Mucosa of descending colon (tissue), 3 donors: Measurements from ENCODE around the gene ALDH1L2. TPM values are rescaled to one million over a fixed set of nuclear protein-coding genes. Genes with fewer than 3 reads are reported as not detected.

Source experiments
- ATAC-seq: fragments of 200-7000 bp; cut with Tn5 transposase; one replicate; pipeline ENCODE4 v1.9.1; 2020; ENCODE audit warnings: mild to moderate bottlenecking, moderate library complexity
- DNase-seq, 3 donors: peaks; one replicate each; pipeline ENCODE4 v3.0.0-alpha.2; 2020
- H3K36me3 ChIP-seq: fragments of 200-600 bp; one replicate; pipeline ENCODE4 v1.8.0; 2021; ENCODE audit warnings: low read depth, mild to moderate bottlenecking
- H3K4me1 ChIP-seq: fragments of 200-600 bp; one replicate; pipeline ENCODE4 v1.8.0; 2021; ENCODE audit warnings: low read depth, mild to moderate bottlenecking
- H3K4me3 ChIP-seq: fragments of 200-600 bp; one replicate; pipeline ENCODE4 v1.8.0; 2021; ENCODE audit warnings: mild to moderate bottlenecking
- H3K9me3 ChIP-seq: fragments of 200-600 bp; one replicate; pipeline ENCODE4 v1.8.0; 2021; ENCODE audit warnings: mild to moderate bottlenecking
- CTCF ChIP-seq: fragments of 200-600 bp; IDR thresholded peaks from one replicate; pipeline ENCODE4 v1.8.0; 2022; ENCODE audit warnings: antibody characterized with exemption, mild to moderate bottlenecking
- intact Hi-C, 2 donors: fragments of 100-400 bp; cut with DNase I in 1 of 2; cut with micrococcal nuclease in 1 of 2; formaldehyde crosslinking; loops; one replicate each; pipeline versions ENCODE4 v1.11.0 to v1.11.1; 2022; cut with DNase I, micrococcal nuclease
- total RNA-seq, 3 donors: library from RNA; stranded (reverse); fragmentation: NEBNext Ultra II Directional in 2 of 3; extraction: Animal tissue kit (Norgen Biotek cat#: 25700) in 2 of 3; gene quantifications; one replicate each; pipeline versions ENCODE4 v1.2.1 to v1.2.4, GENCODE V29; 2021 to 2023
- donor health status: DM: no; HTN: no; CAD: no; lungs with moderate emphysema.
- donor health status: DM: no; HTN: no; CAD: no.
- donor health status: DM: no; HTN: yes; CAD: no.

ALDH1L2 gene
- total RNA-seq, 3 donors from 2014 or later, result 1.4 to 5.0 (median 4.3) TPM

- Histone ChIP-seq H3K4me3 (no peak overlapping the region), H3K36me3 (no peaks in the 10 kb centered on the region), H3K9me3 (no peaks in the 10 kb centered on the region), H3K4me1 (no peaks in the 10 kb centered on the region)
- no peak for TF ChIP-seq CTCF
- ATAC-seq (no peak), DNase-seq (no peak)
- intact Hi-C loops, result loop anchor here in 1 of 2 donors (10.0 kb wide), 1 partner anchor 163 kb away; no protein-coding TSS in a partner anchor
Measured at GRCh38 chr12:105047308-105047707, 37.0 kb downstream of the ALDH1L2 start.

GRCh38 chr12:105041186-105041585 lies 43.1 kb downstream of the ALDH1L2 start:
- DNase-seq (no peak), ATAC-seq (no peak)
- no peaks in the 10 kb centered on the region for H3K36me3 ChIP-seq
- H3K4me1 ChIP-seq, result peaks cover 4% of the 10 kb centered on the region
- no peak overlapping the region for H3K4me3 ChIP-seq
- no peaks in the 10 kb centered on the region for H3K9me3 ChIP-seq
- TF ChIP-seq CTCF, result no peak
- intact Hi-C loops, result loop anchor here in 1 of 2 donors (10.0 kb wide), 1 partner anchor 156 kb away; no protein-coding TSS in a partner anchor

- Histone ChIP-seq H3K4me1 (peaks cover 4% of the 10 kb centered on the region), H3K9me3 (no peaks in the 10 kb centered on the region), H3K4me3 (no peak overlapping the region), H3K36me3 (no peaks in the 10 kb centered on the region)
- DNase-seq (peak in 1 of 3 donors; percentile 33), ATAC-seq (no peak)
- intact Hi-C loops, result loop anchor here in 1 of 2 donors (10.0 kb wide), 1 partner anchor 156 kb away; no protein-coding TSS in a partner anchor
- TF ChIP-seq CTCF, result no peak
Measured at GRCh38 chr12:105040476-105040875, 43.8 kb downstream of the ALDH1L2 start.

- ATAC-seq (peak; percentile 23), DNase-seq (no peak)
- H3K36me3 ChIP-seq, result no peaks in the 10 kb centered on the region
- H3K4me1 ChIP-seq, result peaks cover 4% of the 10 kb centered on the region
- intact Hi-C loops, result no loop called here
- no peak for TF ChIP-seq CTCF
- H3K9me3 ChIP-seq, result no peaks in the 10 kb centered on the region
- no peak overlapping the region for H3K4me3 ChIP-seq
Measured at GRCh38 chr12:105036937-105037649, 47.2 kb downstream of the ALDH1L2 start.

GRCh38 chr12:105033851-105034250 lies 50.4 kb downstream of the ALDH1L2 start:
- no peak overlapping the region for H3K4me3 ChIP-seq
- ATAC-seq, result no peak
- no peaks in the 10 kb centered on the region for H3K9me3 ChIP-seq
- no peak for DNase-seq
- H3K4me1 ChIP-seq, result no peaks in the 10 kb centered on the region
- intact Hi-C loops, result no loop called here
- H3K36me3 ChIP-seq, result no peaks in the 10 kb centered on the region
- TF ChIP-seq CTCF, result no peak
